Activated CD8-positive, alpha-beta T cell treated with anti-CD3 and anti-CD28 coated beads for 36 hours (primary cell): ENCODE results near the gene PHC2. TPM values are rescaled to one million over a fixed set of nuclear protein-coding genes. Genes with fewer than 3 reads are reported as not detected.

ENCODE experiments used
- ATAC-seq: fragments of 200-7000 bp; cut with Tn5 transposase; one replicate; pipeline ENCODE4 v1.10.0; 2021; ENCODE audit warnings: mild to moderate bottlenecking, moderate library complexity
- CTCF ChIA-PET: fragments of 350-600 bp; sonication (Branson Sonifier 250); formaldehyde crosslinking; loops from one replicate; lab custom pipeline; 2021; ENCODE audit warnings: antibody characterized with exemption; lab: Charles Lee
- POLR2A ChIA-PET: fragments of 350-600 bp; sonication (Branson Sonifier 250); formaldehyde crosslinking; loops from one replicate; lab custom pipeline; 2021; ENCODE audit warnings: antibody characterized with exemption; lab: Charles Lee
- DNase-seq: peaks from one replicate; pipeline ENCODE4 v3.0.0-alpha.2; 2020
- H3K27ac Mint-ChIP-seq: one replicate; pipeline ENCODE4 v1.8.0; 2021; ENCODE audit warnings: mild to moderate bottlenecking, mixed read lengths
- H3K27me3 Mint-ChIP-seq: one replicate; pipeline ENCODE4 v1.8.0; 2021; ENCODE audit warnings: mixed read lengths
- H3K36me3 Mint-ChIP-seq: one replicate; pipeline ENCODE4 v1.8.0; 2021; ENCODE audit warnings: low read depth, mixed read lengths
- H3K4me1 Mint-ChIP-seq: one replicate; pipeline ENCODE4 v1.8.0; 2021; ENCODE audit warnings: low read depth, mixed read lengths
- H3K4me3 Mint-ChIP-seq: one replicate; pipeline ENCODE4 v1.8.0; 2021; ENCODE audit warnings: mild to moderate bottlenecking, moderate library complexity, mixed read lengths
- H3K9me3 Mint-ChIP-seq: one replicate; pipeline ENCODE4 v1.8.0; 2021; ENCODE audit warnings: mixed read lengths
- intact Hi-C: fragments of 100-400 bp; cut with micrococcal nuclease; formaldehyde crosslinking; loops from one replicate; pipeline ENCODE4 v1.10.0; 2022
- total RNA-seq, 2 experiments: library from RNA; stranded (reverse); gene quantifications; one replicate each; pipeline ENCODE4 v1.2.3, GENCODE V29; 2021
- TF ChIP-seq, protein P1 (sequence below): fragments of 200-600 bp; IDR thresholded peaks from one replicate; pipeline ENCODE4 v1.8.0; 2022; ENCODE audit warnings: antibody characterized with exemption, mild to moderate bottlenecking

Gene PHC2
- total RNA-seq, 2 experiments from 2014 or later = 26.0 to 28.0 TPM

- Mint-ChIP-seq H3K4me1 (peaks cover 10% of the 10 kb centered on the region), H3K27ac (no peak overlapping the region), H3K9me3 (no peaks in the 10 kb centered on the region), H3K27me3 (peaks cover 9% of the 10 kb centered on the region), H3K4me3 (no peak overlapping the region), H3K36me3 (no peaks in the 10 kb centered on the region)
- TF ChIP-seq, protein P1, sequence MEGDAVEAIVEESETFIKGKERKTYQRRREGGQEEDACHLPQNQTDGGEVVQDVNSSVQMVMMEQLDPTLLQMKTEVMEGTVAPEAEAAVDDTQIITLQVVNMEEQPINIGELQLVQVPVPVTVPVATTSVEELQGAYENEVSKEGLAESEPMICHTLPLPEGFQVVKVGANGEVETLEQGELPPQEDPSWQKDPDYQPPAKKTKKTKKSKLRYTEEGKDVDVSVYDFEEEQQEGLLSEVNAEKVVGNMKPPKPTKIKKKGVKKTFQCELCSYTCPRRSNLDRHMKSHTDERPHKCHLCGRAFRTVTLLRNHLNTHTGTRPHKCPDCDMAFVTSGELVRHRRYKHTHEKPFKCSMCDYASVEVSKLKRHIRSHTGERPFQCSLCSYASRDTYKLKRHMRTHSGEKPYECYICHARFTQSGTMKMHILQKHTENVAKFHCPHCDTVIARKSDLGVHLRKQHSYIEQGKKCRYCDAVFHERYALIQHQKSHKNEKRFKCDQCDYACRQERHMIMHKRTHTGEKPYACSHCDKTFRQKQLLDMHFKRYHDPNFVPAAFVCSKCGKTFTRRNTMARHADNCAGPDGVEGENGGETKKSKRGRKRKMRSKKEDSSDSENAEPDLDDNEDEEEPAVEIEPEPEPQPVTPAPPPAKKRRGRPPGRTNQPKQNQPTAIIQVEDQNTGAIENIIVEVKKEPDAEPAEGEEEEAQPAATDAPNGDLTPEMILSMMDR = no peak
- intact Hi-C loops = no loop called here
- ChIA-PET CTCF (interaction anchor here (1.2 kb wide), 2 partner anchors 29 to 44 kb away, joined by 4 to 5 read pairs; no protein-coding TSS in a partner anchor), POLR2A (no interaction called here)
- ATAC-seq (no peak), DNase-seq (no peak)
Measured at GRCh38 chr1:33426916-33427315, 4.0 kb downstream of the PHC2 start.

GRCh38 chr1:33425900-33426299 lies 5.0 kb downstream of the PHC2 start:
- DNase-seq (no peak), ATAC-seq (no peak)
- H3K27ac Mint-ChIP-seq = no peak overlapping the region
- H3K36me3 Mint-ChIP-seq = no peaks in the 10 kb centered on the region
- ChIA-PET POLR2A (interaction anchor here (0.5 kb wide), 1 partner anchor 207 kb away, joined by 3 read pairs; no protein-coding TSS in a partner anchor), CTCF (no interaction called here)
- TF ChIP-seq, protein P1 = no peak
- H3K9me3 Mint-ChIP-seq = no peaks in the 10 kb centered on the region
- H3K4me1 Mint-ChIP-seq = peaks cover 6% of the 10 kb centered on the region
- H3K27me3 Mint-ChIP-seq = peaks cover 11% of the 10 kb centered on the region
- no peak overlapping the region for H3K4me3 Mint-ChIP-seq
- intact Hi-C loops = no loop called here

- H3K4me3 Mint-ChIP-seq = no peak overlapping the region
- DNase-seq (no peak), ATAC-seq (no peak)
- CTCF ChIA-PET = no interaction called here
- H3K36me3 Mint-ChIP-seq = no peaks in the 10 kb centered on the region
- H3K9me3 Mint-ChIP-seq = no peaks in the 10 kb centered on the region
- intact Hi-C loops = no loop called here
- POLR2A ChIA-PET = no interaction called here
- H3K4me1 Mint-ChIP-seq = peaks cover 6% of the 10 kb centered on the region
- H3K27ac Mint-ChIP-seq = no peak overlapping the region
- TF ChIP-seq, protein P1 = no peak
- H3K27me3 Mint-ChIP-seq = peaks cover 13% of the 10 kb centered on the region
Measured at GRCh38 chr1:33424610-33425009, 6.3 kb downstream of the PHC2 start.

DNA sequence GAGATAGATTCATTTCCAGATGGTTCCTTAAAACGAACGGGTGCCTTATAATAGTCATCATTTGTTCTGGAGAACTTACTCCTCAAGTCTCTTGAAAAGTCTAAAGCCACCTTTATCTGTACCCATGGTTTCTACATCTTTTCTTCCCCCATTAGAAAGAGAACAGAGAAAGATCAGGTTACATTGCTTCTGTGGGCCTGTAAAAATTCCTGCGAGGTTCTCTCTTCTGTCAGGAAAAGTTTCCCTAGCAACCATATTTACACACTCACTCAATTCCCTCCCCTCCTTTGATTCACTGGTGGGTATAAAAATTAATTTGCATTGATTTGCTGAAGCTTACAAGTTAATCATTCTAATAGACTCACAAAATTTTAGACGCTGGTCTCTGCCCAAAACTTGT lies 6.7 kb downstream of the PHC2 start:
- peaks cover 13% of the 10 kb centered on the region for H3K27me3 Mint-ChIP-seq
- H3K27ac Mint-ChIP-seq = no peak overlapping the region
- POLR2A ChIA-PET = no interaction called here
- no peaks in the 10 kb centered on the region for H3K9me3 Mint-ChIP-seq
- CTCF ChIA-PET = no interaction called here
- H3K4me3 Mint-ChIP-seq = no peak overlapping the region
- ATAC-seq (no peak), DNase-seq (no peak)
- peaks cover 6% of the 10 kb centered on the region for H3K4me1 Mint-ChIP-seq
- intact Hi-C loops = no loop called here
- H3K36me3 Mint-ChIP-seq = no peaks in the 10 kb centered on the region
- TF ChIP-seq, protein P1 = no peak

GRCh38 chr1:33420870-33421775 lies 9.8 kb downstream of the PHC2 start:
- intact Hi-C loops = no loop called here
- DNase-seq (no peak), ATAC-seq (no peak)
- Mint-ChIP-seq H3K9me3 (peaks cover 6% of the 10 kb centered on the region), H3K27me3 (peaks cover 19% of the 10 kb centered on the region), H3K36me3 (no peaks in the 10 kb centered on the region), H3K4me1 (peaks cover 5% of the 10 kb centered on the region), H3K27ac (no peak overlapping the region), H3K4me3 (no peak overlapping the region)
- ChIA-PET CTCF (interaction anchor here (0.7 to 1.6 kb wide), 3 partner anchors 11 to 50 kb away, joined by 3 to 6 read pairs (median 3); no protein-coding TSS in a partner anchor), POLR2A (no interaction called here)
- TF ChIP-seq, protein P1 = no peak
